ENCODE measurements around the gene C13orf46. TPM values are rescaled to one million over a fixed set of nuclear protein-coding genes. Genes with fewer than 3 reads are reported as not detected.

Gene C13orf46
- total RNA-seq, result 10 to 100 TPM in 1 of 2 donors, 1 to 10 TPM in 1; 1.1 to 11.3 TPM
- polyA plus RNA-seq, result 10 to 100 TPM in 1 of 2 donors, 1 to 10 TPM in 1; 2.7 to 10.1 TPM
- long read RNA-seq, donor 1, result 0 reads
- long read RNA-seq, donor 2, result 0 reads
- long read RNA-seq, donor 3, result 0 reads
- long read RNA-seq, donor 4, result 0 reads
- long read RNA-seq, donor 5, result 0 reads

DNA sequence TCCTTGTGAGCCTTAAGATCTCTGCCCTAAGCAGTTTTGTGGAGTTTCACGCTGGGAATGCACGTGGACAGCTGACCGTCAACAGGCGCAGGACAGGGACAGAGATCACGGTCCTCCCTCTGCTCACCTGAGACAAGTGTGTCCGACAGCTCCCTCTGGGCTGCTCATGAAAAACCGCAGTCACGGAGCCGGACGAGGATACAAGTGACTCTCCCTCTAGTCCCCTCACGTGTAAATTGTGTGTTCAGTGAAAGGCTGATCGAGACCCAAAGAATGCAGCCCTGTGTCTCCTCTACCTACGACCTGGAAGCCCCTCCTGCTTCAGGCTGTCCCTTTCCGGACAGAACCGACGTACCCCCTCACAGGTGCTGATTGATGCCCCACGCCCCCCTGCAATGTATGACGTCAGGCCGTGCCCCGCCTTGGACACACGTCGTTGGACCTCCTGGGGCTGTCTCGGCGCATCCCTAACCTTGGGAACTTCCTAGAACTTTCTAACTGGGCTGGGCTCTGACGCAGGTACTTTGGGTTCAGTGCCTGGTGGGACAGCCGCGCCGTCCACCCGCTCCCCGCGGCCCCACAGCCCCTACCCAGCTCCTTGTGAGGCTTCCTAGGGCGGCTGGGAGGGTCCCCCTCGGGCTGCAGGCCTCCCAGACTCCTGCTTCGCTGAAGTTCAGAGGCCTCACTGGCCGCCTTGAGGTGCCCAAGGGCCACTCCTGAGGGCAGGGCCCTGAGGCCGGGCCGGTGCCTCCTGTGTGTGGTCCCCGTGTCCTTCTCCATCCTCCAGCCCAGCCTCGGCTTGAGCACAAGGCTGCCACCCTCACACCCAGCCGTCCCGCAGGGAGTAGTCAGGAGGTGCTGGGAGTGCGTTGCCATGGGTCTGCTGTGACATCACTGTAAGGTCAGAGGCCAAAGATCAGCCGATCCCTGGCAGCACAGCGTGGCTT, at the start of gene C13orf46:
Gene C13orf46, minus strand, starts transcription at position 859 of the 947 bp plus-strand sequence. Its CDS starts 79 bp downstream, at position 780.
- H3K4me3 ChIP-seq, result no peak within 1 kb of the TSS
- ATAC-seq (ENCODE audit: insufficient read depth, low FRiP score) (no peak), DNase-seq (no peak)
- H3K9ac ChIP-seq (ENCODE audit: insufficient read depth in 1 of 2, low read length in 2 of 2), result no peak within 1 kb of the TSS
- 94 to 95% methylated on average over 44 of the region's 44 CpGs for WGBS, 2 donors
- peaks cover 0 to 16% (median 5%) of the 10 kb centered on the region in 4 donors for H3K36me3 ChIP-seq (ENCODE audit: control insufficient read depth in 4 of 4, insufficient read depth in 4 of 4, low read length in 4 of 4)
- H3K27me3 ChIP-seq (ENCODE audit: control insufficient read depth in 3 of 3, insufficient read depth in 3 of 3, low read length in 2 of 3), result no peaks in the 10 kb centered on the region
- TF ChIP-seq, protein P1, sequence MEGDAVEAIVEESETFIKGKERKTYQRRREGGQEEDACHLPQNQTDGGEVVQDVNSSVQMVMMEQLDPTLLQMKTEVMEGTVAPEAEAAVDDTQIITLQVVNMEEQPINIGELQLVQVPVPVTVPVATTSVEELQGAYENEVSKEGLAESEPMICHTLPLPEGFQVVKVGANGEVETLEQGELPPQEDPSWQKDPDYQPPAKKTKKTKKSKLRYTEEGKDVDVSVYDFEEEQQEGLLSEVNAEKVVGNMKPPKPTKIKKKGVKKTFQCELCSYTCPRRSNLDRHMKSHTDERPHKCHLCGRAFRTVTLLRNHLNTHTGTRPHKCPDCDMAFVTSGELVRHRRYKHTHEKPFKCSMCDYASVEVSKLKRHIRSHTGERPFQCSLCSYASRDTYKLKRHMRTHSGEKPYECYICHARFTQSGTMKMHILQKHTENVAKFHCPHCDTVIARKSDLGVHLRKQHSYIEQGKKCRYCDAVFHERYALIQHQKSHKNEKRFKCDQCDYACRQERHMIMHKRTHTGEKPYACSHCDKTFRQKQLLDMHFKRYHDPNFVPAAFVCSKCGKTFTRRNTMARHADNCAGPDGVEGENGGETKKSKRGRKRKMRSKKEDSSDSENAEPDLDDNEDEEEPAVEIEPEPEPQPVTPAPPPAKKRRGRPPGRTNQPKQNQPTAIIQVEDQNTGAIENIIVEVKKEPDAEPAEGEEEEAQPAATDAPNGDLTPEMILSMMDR (IDR thresholded peaks at IDR 0.05; ENCODE audit: control extremely low read depth, extremely low read depth), result no peak
- H3K4me1 ChIP-seq (ENCODE audit: control insufficient read depth in 5 of 5, insufficient read depth in 5 of 5, low read length in 5 of 5), result peaks cover 0 to 13% (median 5%) of the 10 kb centered on the region in 5 donors
- H3K27ac ChIP-seq (ENCODE audit: low read depth in 1 of 2, low read length in 1 of 2), result no peak within 1 kb of the TSS
- no peaks in the 10 kb centered on the region for H3K9me3 ChIP-seq (ENCODE audit: control insufficient read depth in 4 of 4, insufficient read depth in 3 of 4, low read length in 3 of 4)

DNA sequence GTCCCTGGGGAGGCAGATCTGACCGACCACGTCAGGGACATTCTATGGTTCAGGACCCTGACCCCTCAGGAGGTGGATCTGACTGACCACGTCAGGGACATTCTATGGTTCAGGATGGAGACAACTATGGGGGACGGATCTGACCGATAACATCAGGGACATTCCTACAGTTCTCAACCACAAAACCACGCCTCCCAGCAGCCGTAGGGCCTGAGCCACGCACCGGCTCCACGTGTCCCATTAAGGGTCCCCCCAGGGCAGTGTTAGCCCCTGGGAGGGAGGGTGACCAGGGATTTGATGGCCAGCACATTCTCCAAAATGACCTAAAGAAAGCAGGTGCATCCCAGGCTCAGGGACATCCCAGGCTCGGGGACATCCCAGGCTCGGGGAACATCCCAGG, 49.0 kb upstream of the C13orf46 start:
- Histone ChIP-seq H3K4me1 (ENCODE audit: control insufficient read depth in 5 of 5, insufficient read depth in 5 of 5, low read length in 5 of 5) (peaks cover 0 to 28% (median 12%) of the 10 kb centered on the region in 5 donors), H3K9me3 (ENCODE audit: control insufficient read depth in 4 of 4, insufficient read depth in 3 of 4, low read length in 3 of 4) (no peaks in the 10 kb centered on the region), H3K36me3 (ENCODE audit: control insufficient read depth in 4 of 4, insufficient read depth in 4 of 4, low read length in 4 of 4) (peaks cover 0 to 44% (median 6%) of the 10 kb centered on the region in 4 donors), H3K4me3 (no peak overlapping the region), H3K27ac (ENCODE audit: low read depth in 1 of 2, low read length in 1 of 2) (no peak overlapping the region), H3K9ac (ENCODE audit: insufficient read depth in 1 of 2, low read length in 2 of 2) (no peak overlapping the region), H3K27me3 (ENCODE audit: control insufficient read depth in 3 of 3, insufficient read depth in 3 of 3, low read length in 2 of 3) (no peaks in the 10 kb centered on the region)
- 89 to 94% methylated on average over 12 of the region's 12 CpGs for WGBS, 2 donors
- DNase-seq (no peak), ATAC-seq (ENCODE audit: insufficient read depth, low FRiP score) (no peak)
- TF ChIP-seq, protein P1 (IDR thresholded peaks at IDR 0.05; ENCODE audit: control extremely low read depth, extremely low read depth), result no peak

DNA sequence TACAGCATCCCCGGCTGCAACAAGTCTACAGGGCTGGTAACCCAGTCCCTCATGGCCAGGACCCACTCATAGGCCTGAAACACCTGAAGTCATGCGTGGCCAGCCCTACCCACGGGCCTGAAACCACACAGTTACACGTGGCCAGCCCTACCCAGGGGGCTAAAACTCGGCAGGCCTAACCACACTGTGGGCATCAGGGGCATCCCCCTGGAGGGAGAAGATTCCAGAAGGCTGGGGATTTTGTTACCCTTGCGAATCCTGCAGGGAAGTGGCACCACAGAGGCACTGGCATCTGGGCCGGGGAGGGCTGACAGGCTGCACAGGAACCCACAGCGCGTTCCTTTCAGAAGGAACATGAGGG, 48.4 kb upstream of the C13orf46 start:
- WGBS, 2 donors, result 83 to 85% methylated on average over 9 of the region's 9 CpGs
- Histone ChIP-seq H3K27ac (ENCODE audit: low read depth in 1 of 2, low read length in 1 of 2) (no peak overlapping the region), H3K9me3 (ENCODE audit: control insufficient read depth in 4 of 4, insufficient read depth in 3 of 4, low read length in 3 of 4) (no peaks in the 10 kb centered on the region), H3K27me3 (ENCODE audit: control insufficient read depth in 3 of 3, insufficient read depth in 3 of 3, low read length in 2 of 3) (no peaks in the 10 kb centered on the region), H3K36me3 (ENCODE audit: control insufficient read depth in 4 of 4, insufficient read depth in 4 of 4, low read length in 4 of 4) (peaks cover 0 to 48% (median 6%) of the 10 kb centered on the region in 4 donors), H3K4me3 (no peak overlapping the region), H3K4me1 (ENCODE audit: control insufficient read depth in 5 of 5, insufficient read depth in 5 of 5, low read length in 5 of 5) (peaks cover 0 to 22% (median 7%) of the 10 kb centered on the region in 5 donors), H3K9ac (ENCODE audit: insufficient read depth in 1 of 2, low read length in 2 of 2) (no peak overlapping the region)
- TF ChIP-seq, protein P1 (IDR thresholded peaks at IDR 0.05; ENCODE audit: control extremely low read depth, extremely low read depth), result no peak
- no peak for DNase-seq
- ATAC-seq (ENCODE audit: insufficient read depth, low FRiP score), result no peak

All from lung (tissue), 16 donors.